ENCODE results near the gene PPP2R3B.

The PPP2R3B gene

GRCh38 chrX:370244-370962 is 16.3 kb downstream of the PPP2R3B start:
- DNase-seq = no peak

DNA sequence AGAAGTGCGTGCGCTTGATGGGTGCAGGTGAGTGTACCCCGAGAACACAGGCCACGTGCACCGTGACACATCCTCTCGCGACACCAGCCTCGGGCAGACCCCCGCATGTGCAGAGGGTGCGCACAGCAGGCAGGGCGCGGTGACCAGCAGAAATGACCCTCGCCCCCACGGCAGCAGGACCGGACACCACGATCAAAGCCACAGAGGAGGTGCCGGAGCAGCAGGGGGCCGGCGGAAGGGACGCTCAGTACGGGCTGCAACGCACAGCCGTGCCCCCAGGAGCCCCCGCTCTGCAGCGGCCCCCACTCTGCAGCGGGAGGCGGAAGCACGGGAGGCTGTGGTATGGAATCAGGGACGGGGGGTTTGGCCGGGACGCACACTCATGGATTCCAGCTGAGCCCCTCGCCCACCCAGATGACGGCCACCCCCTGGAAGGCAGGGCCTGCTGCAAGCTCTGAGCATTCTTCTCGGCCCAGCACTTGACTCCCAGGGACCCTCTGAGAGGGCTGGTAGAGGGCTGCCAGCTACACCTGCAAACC is 17.1 kb downstream of the PPP2R3B start:
- no peak for DNase-seq

GRCh38 chrX:368811-369562 is 17.7 kb downstream of the PPP2R3B start:
- no peak for DNase-seq

DNA sequence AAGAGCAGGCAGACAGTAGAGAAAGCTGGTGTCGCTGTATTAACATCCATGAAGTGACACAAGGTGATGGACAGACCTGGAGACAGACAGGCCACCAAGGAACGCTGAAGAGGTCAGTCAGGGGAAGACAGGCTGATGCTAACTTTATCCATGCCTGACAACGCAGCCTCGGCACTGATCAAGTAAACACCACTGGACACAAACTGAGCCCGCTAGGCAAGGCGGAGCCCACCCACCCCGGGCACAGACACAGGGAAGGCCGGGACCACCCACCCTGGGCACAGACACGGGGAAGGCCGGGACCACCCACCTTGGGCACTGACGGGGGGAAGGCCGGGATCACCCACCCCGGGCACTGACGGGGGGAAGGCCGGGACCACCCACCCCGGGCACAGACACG is 18.8 kb downstream of the PPP2R3B start:
- DNase-seq = no peak

DNA sequence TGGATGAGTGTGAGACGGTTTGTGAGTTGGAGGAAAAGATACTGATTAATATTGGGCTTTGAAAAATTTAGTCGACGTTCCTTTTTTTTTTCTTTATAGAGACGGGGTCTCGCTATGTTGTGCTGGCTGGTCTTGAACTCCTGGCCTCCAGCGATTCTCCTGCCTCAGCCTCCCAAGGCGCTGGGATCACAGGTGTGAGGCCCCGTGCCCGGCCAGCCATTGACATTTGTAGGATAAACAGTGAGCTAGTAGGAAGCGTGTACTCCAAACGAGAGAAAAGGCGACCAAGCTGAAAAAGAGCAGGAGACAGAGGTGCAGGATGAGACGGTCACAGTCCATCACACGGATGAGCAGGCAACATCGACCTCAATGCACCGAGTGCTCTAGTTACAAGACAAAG is 19.4 kb downstream of the PPP2R3B start:
- DNase-seq = no peak

DNA sequence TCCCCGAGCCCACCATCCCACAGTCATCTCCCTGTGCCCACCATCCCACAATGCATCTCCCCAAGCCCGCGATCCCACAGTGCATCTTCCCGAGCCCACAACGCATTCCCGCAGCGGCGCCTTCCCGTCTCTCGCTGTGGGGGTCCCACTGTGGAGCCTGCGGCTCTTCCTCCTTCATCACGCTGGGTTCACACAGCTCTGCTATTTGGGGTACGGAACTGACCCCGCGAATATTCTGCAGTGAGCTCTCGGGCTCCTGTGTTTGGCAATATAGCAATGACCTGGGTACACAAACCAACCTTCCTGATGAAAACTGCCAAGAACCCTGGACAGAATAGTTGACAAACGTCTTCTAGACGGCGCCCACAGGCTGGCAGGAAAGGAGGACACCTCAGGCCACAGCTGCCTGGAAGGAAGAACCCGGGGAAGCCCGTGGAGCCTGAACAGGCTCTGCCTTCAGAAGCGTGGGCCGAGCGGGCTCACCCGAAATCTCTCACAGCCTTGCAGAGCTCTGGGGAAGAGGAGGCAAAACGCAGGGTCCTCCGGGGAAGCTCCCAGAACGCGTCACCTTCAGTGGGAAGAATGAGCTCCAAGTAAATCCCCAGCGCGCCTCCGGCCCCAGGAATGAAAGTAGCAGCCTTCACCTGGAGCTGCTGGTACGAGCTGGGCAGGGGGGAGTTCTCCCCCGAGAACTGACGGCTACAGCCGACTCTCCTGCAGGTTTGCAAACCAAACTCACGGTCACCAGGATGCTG is 22.9 kb downstream of the PPP2R3B start:
- no peak for DNase-seq

DNA sequence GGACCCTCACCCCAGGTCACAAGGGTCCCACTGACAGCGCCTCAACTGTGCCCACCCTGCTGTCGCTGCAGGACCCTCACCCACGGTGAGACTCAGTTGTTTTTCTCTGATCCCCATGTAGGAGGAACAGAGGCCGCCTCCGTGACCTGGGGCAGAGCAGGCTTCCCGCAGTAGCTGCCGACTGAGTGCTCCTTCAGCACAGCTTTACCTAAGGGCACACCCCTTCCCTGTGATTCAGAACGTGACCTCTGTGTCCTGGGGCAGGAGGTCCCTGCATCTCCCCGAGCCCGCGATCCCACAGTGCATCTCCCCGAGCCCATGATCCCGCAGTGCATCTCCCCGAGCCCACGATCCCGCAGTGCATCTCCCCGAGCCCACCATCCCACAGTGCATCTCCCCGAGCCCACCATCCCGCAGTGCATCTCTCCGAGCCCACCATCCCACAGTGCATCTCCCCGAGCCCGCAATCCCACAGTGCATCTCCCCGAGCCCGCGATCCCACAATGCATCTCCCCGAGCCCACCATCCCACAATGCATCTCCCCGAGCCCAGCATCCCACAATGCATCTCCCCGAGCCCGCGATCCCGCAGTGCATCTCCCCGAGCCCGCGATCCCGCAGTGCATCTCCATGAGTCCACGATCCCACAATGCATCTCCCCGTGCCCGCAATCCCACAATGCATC is 23.6 kb downstream of the PPP2R3B start:
- no peak for DNase-seq

DNA sequence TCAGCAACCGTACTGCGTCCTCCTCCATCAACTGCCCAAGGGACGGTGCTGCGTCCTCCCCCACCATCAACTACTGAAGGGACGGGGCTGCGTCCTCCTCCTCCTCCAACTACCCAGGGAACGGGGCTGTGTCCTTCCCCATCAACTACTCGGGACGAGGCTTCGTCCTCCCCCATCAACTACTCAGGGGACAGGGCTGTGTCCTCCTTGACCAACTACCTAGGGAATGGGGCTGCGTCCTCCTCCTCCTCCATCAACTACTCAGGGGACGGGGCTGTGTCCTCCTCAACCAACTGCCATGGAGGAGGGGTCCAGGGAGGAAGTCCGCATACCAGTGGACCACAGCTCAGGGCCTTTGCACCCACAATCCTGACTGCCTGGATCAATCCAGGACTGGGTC is 24.4 kb downstream of the PPP2R3B start:
- DNase-seq = no peak

DNA sequence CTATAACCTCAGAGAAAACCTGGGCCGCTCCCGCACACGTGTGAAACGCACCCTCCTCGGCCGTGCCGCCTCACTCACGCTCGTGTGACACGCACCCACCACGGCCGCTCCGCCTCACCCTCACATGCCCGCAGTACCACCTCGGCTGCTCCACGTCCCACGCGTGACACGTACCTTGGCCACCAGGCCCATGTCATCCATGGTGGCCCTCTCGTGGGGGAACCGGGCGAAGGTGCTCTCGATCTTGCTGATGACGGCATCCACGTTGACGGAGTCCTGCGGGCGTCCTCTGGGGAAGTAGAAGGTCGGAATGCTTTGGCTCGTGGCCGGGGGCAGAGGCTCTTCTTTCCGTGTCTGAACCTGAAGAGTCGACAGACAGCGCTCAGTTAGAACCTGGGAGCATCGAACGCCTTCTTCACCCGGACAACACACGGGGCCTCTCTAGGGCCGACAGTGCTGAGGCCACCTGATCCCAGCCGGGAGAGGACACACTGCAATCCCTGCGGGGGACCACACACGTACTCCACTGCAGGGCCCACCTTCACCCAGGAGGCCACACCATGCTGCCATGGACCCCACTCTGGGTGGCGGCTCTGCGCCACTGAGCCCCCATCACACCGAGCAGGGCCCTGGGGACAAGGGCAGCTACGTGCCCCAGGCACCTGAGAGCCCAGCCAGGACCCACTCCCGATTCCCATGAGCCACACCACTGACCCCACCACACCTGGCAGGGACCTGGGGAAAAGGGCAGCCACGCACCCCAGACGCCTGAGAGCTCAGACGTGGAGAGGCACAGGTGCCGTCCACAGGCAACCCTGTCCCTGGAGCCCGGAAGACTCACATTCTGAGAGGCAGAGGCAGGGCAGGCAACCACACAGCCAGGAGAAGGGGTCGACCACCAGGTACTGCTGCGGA is 25.2 kb downstream of the PPP2R3B start:
- no peak for DNase-seq

DNA sequence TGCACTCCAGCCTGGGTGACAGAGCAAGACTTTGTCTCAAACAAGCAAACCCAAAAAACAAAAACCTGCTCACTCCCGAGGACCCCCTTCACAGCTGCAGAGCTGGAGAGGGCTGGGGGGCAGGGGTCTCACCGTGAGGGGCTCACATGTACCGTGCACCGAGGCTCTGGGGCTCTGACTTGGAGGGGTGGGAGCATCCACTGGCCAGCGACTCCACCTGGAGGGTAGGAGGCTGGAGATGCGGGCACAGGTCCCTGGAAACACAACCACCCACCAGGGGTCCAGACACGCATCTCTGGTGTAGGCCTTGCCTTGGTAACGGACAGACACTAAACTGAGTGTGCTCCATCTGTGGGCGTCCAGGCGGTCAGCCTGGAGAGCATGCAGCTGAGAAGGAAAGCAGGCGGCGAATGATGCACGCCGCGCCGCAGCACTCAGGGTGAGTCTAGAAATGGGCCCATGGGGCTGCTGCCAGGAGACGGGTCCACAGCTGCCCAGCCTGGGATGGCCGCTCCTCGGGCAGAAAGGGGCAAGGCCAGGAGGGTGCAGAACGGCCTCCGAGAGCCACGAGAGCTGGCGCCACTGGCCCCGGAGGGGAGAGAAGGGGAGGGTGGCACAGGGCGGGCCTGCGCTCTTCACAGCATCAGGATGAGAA is 26.1 kb downstream of the PPP2R3B start:
- DNase-seq = no peak

GRCh38 chrX:358651-359143 is 28.0 kb downstream of the PPP2R3B start:
- DNase-seq = no peak

DNA sequence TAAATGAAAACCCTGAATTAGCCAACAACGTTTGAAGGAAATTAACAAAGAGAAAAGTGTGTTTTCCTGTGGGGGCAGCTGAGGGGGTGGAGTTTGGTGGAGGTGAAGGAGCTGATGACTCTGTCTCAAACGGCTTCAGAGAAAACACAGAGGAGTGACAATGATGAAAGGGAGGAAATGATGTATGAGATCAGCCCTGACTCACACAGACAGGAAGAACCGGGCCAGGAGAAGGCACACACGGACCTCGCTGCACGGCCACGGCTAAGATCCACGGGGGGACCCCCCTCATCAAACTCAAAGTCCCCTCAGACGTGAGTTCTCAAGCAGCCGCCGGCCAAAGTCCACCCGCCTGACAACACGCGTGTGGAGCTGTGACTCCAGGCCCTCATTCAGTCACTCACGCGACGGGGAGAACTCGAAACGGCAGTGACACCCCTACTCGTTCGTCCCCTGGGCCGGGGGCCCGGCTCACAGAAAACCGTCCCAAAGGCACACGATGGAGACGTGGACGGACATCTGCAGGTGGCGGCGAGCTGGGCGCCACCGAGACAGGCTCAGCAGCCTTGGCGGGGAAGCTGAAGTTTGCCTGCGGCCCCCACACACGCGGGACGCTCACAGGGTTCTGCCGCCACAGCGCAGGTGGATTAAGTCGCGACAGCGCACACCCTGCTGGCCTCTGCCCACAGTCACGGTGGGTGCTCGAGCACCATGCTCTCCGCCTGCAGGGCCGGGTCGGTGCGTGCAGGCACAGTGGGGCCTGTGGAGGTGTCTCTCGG is 28.8 kb downstream of the PPP2R3B start:
- DNase-seq = no peak

- DNase-seq = no peak
These were observed 29.5 kb downstream of the PPP2R3B start for GRCh38 chrX:357035-357692.

- no peak for DNase-seq
These were observed 30.2 kb downstream of the PPP2R3B start for GRCh38 chrX:356385-357034.

DNA sequence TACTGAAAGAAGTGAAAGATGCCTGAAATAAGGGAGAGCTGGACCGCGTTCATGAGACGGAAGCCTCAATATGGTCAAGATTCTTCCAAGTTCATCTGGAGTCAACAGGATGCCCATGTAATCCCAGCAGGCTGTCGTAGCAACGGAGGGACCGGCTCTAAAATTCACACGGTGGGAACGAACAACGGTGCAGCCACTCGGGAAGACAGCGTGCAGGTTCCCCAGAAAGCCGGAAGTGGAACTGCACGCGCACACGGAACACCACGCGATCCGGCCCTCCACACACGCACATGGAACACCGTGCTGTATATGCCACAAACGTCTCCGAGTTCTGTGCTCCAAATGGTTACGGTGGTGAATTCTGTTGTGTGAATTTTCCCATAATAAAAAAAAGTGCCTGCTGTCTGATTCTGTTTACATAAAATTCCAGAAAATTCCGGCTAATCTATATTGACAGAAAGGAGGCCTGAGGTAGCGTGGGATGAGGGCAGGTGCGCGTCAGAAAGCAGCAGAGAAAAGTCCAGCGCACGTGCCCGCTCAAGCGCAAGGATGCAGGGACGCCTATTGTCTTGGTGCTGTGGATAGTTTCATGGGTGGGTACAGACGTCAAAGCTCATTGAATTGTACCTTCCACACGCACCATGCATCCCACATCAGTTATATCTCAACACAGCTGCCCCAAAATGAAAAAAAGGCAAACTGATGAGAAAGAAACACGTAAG is 31.2 kb downstream of the PPP2R3B start:
- DNase-seq = no peak

DNA sequence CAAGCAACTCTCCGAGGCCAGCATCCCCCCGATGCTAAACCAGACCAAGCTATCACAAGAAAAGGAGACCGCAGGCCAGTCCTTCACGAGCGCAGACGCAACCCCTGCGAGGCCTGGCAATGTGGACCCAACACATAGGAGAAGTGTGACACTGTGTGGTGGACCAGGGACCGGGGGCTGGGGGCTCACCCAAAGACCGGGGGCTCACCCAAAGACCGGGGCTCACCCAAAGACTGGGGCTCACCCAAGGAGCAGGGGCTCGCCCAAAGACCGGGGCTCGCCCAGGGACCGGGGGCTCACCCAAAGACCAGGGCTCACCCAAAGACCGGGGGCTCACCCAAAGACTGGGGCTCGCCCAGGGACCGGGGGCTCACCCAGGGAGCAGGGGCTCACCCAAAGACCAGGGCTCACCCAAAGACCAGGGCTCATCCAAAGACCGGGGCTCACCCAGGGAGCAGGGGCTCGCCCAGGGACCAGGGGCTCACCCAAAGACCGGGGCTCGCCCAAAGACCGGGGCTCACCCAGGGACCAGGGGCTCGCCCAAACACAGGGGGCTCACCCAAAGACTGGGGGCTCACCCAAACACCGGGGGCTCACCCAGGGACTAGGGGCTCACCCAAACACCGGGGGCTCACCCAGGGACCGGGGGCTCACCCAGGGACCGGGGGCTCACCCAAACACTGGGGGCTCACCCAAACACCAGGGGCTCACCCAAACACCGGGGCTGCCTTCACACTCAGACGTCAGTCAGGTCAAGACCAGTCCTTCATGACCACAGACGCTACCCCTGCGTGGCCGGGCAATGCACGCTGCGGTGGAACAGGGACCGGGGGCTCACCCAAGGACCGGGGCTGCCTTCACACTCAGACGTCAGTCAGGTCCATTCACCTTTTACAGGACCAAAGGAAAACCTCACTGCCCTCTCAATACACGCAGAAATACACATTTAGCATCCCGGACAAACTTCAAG is 32.9 kb downstream of the PPP2R3B start:
- no peak for DNase-seq

All from NCI-H2107 (cell line).